GM21619 (cell line): Measurements from ENCODE around the gene CFD.

Source experiments
- ATAC-seq: cut with Tn5 transposase; IDR thresholded peaks from one replicate; pipeline ENCODE4 v1.9.1; 2021; ENCODE audit not compliant: unreplicated experiment

The CFD gene

GRCh38 chr19:903266-903797 lies 43.9 kb downstream of the CFD start:
- no peak for ATAC-seq

GRCh38 chr19:904545-904944 lies 45.1 kb downstream of the CFD start:
- ATAC-seq: no peak

DNA sequence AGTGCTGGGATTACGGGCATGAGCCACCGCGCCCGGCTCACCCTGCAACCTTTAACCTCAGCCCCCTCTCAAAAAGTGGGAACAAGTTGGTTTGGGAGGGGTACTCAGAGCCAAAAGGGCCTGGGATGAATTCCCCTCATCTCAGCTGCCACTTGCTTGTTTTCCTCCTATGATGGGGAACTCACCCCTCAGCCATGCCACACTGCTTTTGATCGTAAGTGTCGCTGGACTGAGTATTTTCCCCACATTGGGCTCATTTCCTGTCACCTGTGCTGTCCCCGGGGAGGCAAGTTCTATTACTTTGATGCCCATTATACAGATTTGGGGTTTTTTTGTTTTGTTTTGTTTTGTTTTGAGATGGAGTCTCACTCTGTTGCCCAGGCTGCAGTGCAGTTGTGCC lies 47.0 kb downstream of the CFD start:
- no peak for ATAC-seq

DNA sequence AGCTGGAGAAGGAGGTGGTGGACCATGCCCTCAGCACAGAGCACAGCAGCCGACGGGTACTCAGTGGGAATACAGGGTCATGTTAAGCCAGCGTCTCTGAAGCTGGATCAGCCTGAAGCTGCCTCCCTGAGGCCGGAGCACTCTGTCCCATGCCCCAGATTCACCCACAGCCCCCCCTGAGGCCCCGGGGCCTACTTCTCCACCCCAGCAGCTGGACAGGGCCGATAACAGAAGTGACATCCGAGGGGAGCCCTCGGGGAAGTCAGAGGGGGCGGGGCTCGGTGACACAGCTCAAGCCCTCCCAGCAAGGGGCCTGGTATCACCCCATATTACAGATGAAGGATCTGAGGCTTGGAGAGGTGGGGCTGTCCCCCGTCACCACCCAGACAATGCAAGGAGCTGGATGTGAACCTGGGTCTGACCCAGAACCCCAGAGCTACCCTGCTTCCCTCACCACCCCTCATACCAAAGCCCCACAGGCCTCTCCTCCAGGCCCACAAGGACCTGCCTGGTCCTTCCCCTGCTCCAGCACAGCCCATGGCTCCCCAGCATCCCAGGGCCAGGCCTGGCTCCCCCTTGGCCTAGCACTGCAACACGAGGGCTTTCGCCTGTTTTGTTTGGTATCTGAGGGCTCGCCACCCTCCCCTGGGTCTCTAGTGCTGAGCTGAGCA lies 47.9 kb downstream of the CFD start:
- no peak for ATAC-seq

DNA sequence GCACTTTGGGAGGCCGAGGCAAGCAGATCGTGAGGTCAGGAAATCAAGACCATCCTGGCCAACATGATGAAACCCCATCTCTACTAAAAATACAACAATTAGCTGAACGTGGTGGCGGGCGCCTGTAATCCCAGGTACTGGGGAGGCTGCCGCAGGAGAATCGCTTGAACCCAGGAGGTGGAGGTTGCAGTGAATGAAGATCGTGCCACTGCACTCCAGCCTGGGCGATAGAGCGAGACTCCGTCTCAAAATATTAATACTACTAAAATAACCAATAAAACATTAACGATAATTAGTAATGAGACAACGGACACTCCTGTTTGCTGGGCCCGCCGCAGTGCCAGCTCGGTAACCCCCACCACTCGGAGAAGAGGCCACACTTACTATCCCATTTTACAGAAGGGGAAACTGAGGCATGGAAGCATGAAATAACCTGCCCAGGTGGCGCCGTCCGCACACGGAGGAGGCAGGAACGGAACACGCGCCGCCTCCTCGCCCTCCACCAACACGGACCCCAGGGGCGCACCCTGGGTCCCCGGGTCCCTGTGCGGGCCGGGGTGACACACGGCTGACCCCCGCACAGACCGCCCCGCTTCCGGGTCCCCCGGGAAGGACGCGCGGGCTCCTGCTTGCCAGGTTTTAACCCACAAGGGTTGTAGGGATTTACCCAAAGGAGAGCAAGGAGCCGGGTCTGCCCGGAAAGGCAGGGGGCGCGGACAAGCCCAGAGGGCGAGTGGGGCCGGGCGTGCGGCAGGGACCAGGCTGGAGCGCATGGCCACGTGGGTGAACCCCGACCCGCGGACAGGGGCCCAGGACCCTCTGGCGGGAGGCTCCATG lies 52.0 kb downstream of the CFD start:
- no peak for ATAC-seq

DNA sequence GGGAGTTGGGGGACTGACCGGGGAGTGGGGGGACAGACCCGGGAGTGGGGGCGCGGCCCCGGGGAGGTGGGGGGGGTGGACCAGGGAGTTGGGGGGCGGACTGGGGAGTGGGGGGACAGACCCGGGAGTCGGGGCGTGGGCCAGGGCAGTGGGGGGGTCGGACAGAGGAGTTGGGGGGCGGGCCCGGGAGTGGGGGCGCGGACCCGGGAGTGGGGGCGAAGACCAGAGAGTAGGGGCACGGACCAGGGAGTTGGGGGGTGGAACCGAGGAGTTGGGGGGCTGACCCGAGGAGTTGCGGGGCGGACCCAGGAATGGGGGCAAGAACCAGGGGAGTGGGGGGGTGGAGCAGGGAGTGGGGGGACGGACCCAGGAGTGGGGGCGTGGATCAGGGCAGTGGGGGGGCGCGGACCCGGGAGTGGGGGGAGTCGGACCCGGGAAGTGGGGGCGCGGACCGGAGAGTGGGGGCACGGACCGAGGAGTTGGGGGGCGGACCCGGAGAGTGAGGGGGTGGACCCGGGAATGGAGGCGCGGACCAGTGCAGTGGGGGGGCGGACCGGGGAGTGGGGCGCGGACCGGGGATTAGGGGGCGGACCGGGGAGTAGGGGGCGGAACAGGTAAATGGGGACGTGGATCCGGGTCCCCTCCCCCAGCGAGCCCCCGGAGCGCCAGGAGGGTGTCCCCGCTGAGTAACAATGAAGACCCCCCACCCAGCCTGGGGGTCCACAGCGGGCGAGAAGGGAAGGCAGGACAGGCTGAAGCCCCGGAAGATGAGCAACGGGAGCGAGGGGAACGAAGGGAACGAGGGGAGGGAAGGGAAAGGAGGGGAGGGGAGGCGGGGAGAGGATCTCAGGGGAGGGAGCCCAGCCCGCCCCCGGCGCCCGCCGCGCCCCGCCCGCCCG lies 53.0 kb downstream of the CFD start:
- no peak for ATAC-seq
